T-helper 2 cell treated with Interferon-gamma antibody and Interleukin-4, amounts not matched to agents 5 μg/mL and 100 μg/mL, for 36 hours (primary cell): ENCODE measurements around the gene MPND.

ENCODE experiments used
- DNase-seq: peaks from one replicate; pipeline ENCODE4 v3.0.0; 2021; ENCODE audit warnings: low spot score
- H3K27ac Mint-ChIP-seq: one replicate; pipeline ENCODE4 v1.8.0; 2021; ENCODE audit warnings: mild to moderate bottlenecking, mixed read lengths
- H3K27me3 Mint-ChIP-seq: one replicate; pipeline ENCODE4 v1.8.0; 2021; ENCODE audit warnings: low read depth, mixed read lengths
- H3K36me3 Mint-ChIP-seq: one replicate; pipeline ENCODE4 v1.8.0; 2021; ENCODE audit warnings: low read depth, mixed read lengths
- H3K4me1 Mint-ChIP-seq: one replicate; pipeline ENCODE4 v1.8.0; 2021; ENCODE audit warnings: low read depth, mixed read lengths
- H3K4me3 Mint-ChIP-seq: one replicate; pipeline ENCODE4 v1.8.0; 2022; ENCODE audit warnings: mild to moderate bottlenecking, moderate library complexity, mixed read lengths
- H3K9me3 Mint-ChIP-seq: one replicate; pipeline ENCODE4 v1.8.0; 2021; ENCODE audit warnings: mixed read lengths

Gene MPND

GRCh38 chr19:4399812-4400134 is 56.4 kb downstream of the MPND start:
- peaks cover 50% of the 10 kb centered on the region for H3K4me1 Mint-ChIP-seq

GRCh38 chr19:4400135-4400936 is 57.0 kb downstream of the MPND start, which contains the start of gene SH3GL1:
TSS of gene SH3GL1 (minus strand) at chr19:4400547. CDS start at chr19:4400368, 179 bp downstream.
- Mint-ChIP-seq H3K27me3 (no peaks in the 10 kb centered on the region), H3K4me3 (peak within 1 kb of the TSS; percentile 96), H3K36me3 (peaks cover 36% of the 10 kb centered on the region), H3K9me3 (no peaks in the 10 kb centered on the region), H3K27ac (peak within 1 kb of the TSS; percentile 97), H3K4me1 (peaks cover 53% of the 10 kb centered on the region)
- DNase-seq = peak; percentile 89

More at GRCh38 chr19:4399812-4400134, 56.4 kb downstream of the MPND start:
- no peak for DNase-seq
- Mint-ChIP-seq H3K27me3 (no peaks in the 10 kb centered on the region), H3K27ac (peak overlapping the region; percentile 97), H3K9me3 (no peaks in the 10 kb centered on the region), H3K4me3 (peak overlapping the region; percentile 96), H3K36me3 (peaks cover 37% of the 10 kb centered on the region)

GRCh38 chr19:4401769-4402170 is 58.4 kb downstream of the MPND start:
- Mint-ChIP-seq H3K4me3 (peak overlapping the region; percentile 77), H3K27ac (peak overlapping the region; percentile 92), H3K4me1 (peaks cover 56% of the 10 kb centered on the region), H3K27me3 (no peaks in the 10 kb centered on the region), H3K9me3 (no peaks in the 10 kb centered on the region), H3K36me3 (peaks cover 35% of the 10 kb centered on the region)
- DNase-seq = no peak

- peaks cover 31% of the 10 kb centered on the region for H3K36me3 Mint-ChIP-seq
- peak within 1 kb of the TSS; percentile 93 for H3K27ac Mint-ChIP-seq
Observed at GRCh38 chr19:4402171-4403004, 59.0 kb downstream of the MPND start, which contains the start of gene CHAF1A. TSS of gene CHAF1A (plus strand) at chr19:4402640. CDS start at chr19:4402763, 123 bp downstream.

GRCh38 chr19:4403005-4403761 is 59.8 kb downstream of the MPND start:
- H3K27ac Mint-ChIP-seq = peak overlapping the region; percentile 93
- H3K4me1 Mint-ChIP-seq = peaks cover 46% of the 10 kb centered on the region
- H3K27me3 Mint-ChIP-seq = no peaks in the 10 kb centered on the region
- H3K9me3 Mint-ChIP-seq = no peaks in the 10 kb centered on the region
- DNase-seq = no peak
- peak overlapping the region; percentile 96 for H3K4me3 Mint-ChIP-seq
- peaks cover 31% of the 10 kb centered on the region for H3K36me3 Mint-ChIP-seq

More at GRCh38 chr19:4402171-4403004, 59.0 kb downstream of the MPND start, which contains the start of gene CHAF1A:
- DNase-seq = peak; percentile 99
- Mint-ChIP-seq H3K9me3 (no peaks in the 10 kb centered on the region), H3K4me3 (peak within 1 kb of the TSS; percentile 96), H3K27me3 (no peaks in the 10 kb centered on the region), H3K4me1 (peaks cover 49% of the 10 kb centered on the region)

GRCh38 chr19:4405977-4406376 is 62.6 kb downstream of the MPND start:
- no peaks in the 10 kb centered on the region for H3K9me3 Mint-ChIP-seq
- peaks cover 37% of the 10 kb centered on the region for H3K4me1 Mint-ChIP-seq
- H3K4me3 Mint-ChIP-seq = no peak overlapping the region
- no peak for DNase-seq
- H3K27me3 Mint-ChIP-seq = no peaks in the 10 kb centered on the region
- H3K36me3 Mint-ChIP-seq = peaks cover 34% of the 10 kb centered on the region
- H3K27ac Mint-ChIP-seq = no peak overlapping the region

- Mint-ChIP-seq H3K4me3 (no peak overlapping the region), H3K36me3 (peaks cover 34% of the 10 kb centered on the region), H3K27ac (no peak overlapping the region), H3K9me3 (no peaks in the 10 kb centered on the region), H3K4me1 (peaks cover 31% of the 10 kb centered on the region), H3K27me3 (no peaks in the 10 kb centered on the region)
- DNase-seq = no peak
Observed at GRCh38 chr19:4406626-4407025, 63.3 kb downstream of the MPND start.

- Mint-ChIP-seq H3K27ac (no peak overlapping the region), H3K9me3 (no peaks in the 10 kb centered on the region), H3K4me1 (peaks cover 15% of the 10 kb centered on the region), H3K27me3 (no peaks in the 10 kb centered on the region), H3K36me3 (peaks cover 40% of the 10 kb centered on the region), H3K4me3 (no peak overlapping the region)
- no peak for DNase-seq
Observed at GRCh38 chr19:4409123-4409933, 66.0 kb downstream of the MPND start.
